DND-41 (cell line): Measurements from ENCODE around the gene CLMN.

Source experiments
- EZH2 ChIP-seq: IDR thresholded peaks from 3 replicates; pipeline ENCODE4 v1.6.1; 2012; ENCODE audit warnings: borderline replicate concordance, low read depth, mild to moderate bottlenecking, moderate library complexity, low read length, inconsistent platforms; ENCODE audit not compliant: severe bottlenecking
- TF ChIP-seq, protein P1 (sequence below): IDR thresholded peaks from 2 replicates; pipeline ENCODE4 v1.5.1; 2012; ENCODE audit warnings: borderline replicate concordance, low read length, moderate library complexity, mild to moderate bottlenecking; ENCODE audit not compliant: poor library complexity, severe bottlenecking; ENCODE audit errors: extremely low read depth

DNA sequence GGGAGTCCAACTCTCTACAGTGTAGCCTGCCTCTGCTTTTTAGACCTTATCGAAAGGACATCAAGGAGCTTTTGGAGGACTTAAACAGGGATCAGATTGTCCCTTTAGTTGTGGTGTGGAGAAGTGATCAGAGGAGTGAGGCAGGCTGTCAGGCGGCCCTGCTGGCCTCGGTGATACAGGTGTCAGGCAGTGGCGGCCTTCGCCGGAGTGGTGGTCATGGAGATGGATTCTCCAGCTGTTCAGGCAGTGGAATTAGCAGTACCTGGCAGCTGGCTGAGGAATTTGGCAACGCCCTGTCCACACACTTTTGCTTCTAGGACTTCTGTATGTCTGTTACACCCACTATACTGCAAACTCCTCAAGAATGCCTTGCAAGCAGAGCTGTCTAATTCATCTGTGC, 4.2 kb upstream of the CLMN start:
- no peak for TF ChIP-seq EZH2
- TF ChIP-seq, protein P1, sequence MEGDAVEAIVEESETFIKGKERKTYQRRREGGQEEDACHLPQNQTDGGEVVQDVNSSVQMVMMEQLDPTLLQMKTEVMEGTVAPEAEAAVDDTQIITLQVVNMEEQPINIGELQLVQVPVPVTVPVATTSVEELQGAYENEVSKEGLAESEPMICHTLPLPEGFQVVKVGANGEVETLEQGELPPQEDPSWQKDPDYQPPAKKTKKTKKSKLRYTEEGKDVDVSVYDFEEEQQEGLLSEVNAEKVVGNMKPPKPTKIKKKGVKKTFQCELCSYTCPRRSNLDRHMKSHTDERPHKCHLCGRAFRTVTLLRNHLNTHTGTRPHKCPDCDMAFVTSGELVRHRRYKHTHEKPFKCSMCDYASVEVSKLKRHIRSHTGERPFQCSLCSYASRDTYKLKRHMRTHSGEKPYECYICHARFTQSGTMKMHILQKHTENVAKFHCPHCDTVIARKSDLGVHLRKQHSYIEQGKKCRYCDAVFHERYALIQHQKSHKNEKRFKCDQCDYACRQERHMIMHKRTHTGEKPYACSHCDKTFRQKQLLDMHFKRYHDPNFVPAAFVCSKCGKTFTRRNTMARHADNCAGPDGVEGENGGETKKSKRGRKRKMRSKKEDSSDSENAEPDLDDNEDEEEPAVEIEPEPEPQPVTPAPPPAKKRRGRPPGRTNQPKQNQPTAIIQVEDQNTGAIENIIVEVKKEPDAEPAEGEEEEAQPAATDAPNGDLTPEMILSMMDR, result no peak
